HL-60/S4 (cell line): ENCODE data around the gene ANKMY1.
"Not testable (repeated sequence)": the region's sequence is repeated elsewhere in the genome, so short reads cannot be mapped to it uniquely, and the experiment has no call there.

Source experiments
- in situ Hi-C: fragments of 300-500 bp; cut with MboI; formaldehyde crosslinking; loops from 2 replicates; pipeline ENCODE4 v1.14.3; 2022; ENCODE audit warnings: low sequenced_read_pairs

The ANKMY1 gene

GRCh38 chr2:240507060-240507777, 50.6 kb downstream of the ANKMY1 start:
- in situ Hi-C loops: no loop called here

DNA sequence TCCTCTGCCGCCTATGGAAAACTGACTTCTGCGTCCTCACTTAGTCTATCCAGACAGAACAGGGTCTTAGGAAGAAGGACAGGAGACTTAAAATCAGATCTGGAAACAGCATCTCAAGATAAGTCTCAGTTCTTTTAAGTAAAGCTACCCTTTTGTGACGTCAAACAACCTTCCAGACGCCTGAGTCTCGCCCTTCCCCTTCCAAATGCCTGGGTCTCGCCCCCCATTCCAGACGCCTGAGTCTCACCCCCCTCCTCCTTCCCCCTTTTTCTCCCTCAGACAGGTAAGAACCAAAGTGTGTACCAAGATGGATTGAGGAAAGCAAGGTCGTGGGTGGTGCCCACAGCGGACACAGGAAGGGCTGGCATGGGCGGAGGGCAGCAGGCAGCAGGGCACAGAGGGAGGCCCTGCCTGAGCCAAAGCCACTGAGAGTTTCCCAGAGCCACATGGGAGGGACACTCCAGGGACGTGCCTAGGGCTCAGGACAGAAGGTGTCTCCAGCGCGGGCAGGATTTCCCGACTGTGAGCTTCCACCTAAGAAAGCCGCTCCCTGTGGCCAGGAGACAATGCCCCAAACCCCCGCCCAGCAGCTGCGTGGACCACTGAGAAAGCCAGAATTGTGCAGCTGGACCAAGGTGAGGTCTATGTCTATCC, 51.3 kb downstream of the ANKMY1 start:
- in situ Hi-C loops: no loop called here

DNA sequence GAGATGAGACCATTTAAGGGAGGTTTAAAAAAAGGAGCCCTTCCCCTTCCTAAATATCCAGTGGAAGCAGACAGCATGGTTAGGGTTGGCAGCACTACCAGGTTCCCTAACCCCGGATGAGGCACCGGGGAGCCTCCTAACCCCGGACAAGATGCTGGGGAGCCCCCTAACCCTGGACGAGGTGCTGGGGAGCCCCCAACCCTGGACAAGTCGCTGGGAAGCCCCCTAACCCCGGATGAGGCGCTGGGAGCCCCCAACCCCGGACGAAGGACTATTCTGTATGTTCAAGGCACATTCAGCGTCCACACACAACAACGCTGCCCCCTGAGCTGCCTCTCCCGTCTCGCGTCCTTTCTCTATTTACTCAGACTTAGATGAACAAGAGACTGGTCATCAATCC, 51.9 kb downstream of the ANKMY1 start:
- in situ Hi-C loops: no loop called here

DNA sequence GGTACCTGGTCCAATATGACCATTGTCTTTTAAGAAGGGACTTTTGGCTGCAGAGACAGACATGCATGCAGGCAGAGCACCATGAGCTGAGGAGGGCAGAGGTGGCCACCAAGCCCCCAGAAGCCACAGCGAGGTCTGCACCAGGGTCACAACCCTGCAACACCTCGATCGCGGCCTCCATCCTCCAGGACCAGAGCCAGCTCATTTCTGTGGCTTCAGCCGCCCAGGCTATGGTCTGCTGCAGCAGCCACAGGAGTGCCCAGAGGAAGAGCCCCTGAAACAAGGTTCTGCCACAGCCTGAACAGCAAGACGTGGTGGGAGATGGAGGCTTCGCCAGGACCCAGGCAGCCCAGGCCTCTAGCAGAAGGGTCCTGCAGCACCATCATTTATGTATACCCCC, 53.9 kb downstream of the ANKMY1 start:
- in situ Hi-C loops: no loop called here

GRCh38 chr2:240503375-240503774, 54.4 kb downstream of the ANKMY1 start:
- in situ Hi-C loops: no loop called here

DNA sequence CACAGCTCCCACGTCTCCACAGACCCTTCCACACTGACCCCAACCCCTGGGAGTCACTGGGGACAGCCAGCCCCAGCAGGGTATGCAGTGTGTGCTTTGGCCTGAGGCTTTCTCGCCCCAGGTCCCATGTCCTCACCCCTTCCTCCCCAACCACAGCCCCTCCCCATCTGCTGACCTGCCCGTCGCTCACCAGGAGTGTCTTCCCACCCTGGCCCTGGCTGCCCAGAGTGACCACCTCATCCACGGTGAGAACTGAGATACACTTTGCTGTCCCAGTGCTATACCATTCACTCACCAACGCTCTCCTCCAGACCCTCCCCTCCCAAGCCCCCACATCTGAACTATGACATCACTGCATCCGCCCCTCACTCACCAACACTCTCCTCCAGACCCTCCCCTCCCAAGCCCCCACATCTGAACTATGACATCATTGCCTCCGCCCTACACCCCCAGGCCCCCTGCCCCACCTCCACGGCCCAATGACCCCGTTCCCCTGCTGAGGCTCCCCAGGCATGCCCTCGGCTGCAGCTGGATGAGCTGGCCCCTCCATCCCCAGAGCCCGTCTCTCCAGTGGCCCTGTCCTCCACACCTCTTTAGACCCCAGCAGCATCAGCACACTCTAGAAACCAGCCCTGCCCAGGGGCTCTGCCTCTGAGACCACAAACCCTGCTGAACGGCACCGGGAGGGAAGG, 55.2 kb downstream of the ANKMY1 start:
- in situ Hi-C loops: no loop called here

- in situ Hi-C loops: no loop called here
Observed at GRCh38 chr2:240502059-240502429, 55.7 kb downstream of the ANKMY1 start.

- in situ Hi-C loops: no loop called here
Observed at GRCh38 chr2:240501531-240501991, 56.2 kb downstream of the ANKMY1 start.

DNA sequence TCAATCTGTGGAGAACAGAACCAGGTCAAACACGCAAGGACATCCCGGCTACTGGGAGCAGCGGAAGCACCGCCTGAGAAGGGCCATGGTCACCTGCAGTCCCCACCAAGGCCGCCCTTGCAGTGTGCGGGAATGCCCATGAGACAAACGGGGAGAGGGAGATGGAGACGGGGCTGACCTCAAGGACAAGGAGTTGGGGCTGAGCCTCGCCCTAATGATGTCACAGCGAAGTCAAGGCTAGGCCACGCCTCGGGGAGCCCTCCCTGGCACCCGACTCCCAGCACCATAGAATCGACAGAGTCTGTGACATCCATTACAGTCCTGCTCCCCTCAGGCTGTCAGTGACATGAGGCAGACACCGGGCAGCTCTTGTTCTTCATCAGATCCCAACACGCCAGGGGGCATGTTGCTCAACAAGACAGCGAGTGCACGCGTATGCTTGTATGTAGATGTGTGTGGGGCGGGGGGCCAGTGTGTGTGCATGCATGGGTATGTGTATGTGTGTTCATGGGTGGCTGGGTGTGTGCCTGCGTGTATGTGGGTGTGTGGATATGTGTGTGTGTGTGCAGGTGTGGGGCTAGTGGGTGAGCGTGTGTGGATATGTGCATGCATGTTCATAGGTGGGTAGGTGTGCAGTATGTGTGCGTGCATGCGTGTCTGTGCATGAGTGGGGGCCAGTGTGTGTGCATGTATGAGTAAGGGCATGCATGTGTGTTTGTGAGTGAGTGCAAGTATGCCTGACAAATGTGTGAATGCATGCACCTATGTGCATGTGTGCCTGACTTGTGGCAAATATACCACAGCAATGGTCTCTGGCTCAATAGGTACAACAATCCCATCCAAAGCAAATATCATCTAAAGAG, 57.0 kb downstream of the ANKMY1 start:
- in situ Hi-C loops: no loop called here

GRCh38 chr2:240499309-240500301, 58.2 kb downstream of the ANKMY1 start:
- in situ Hi-C loops: no loop called here

- in situ Hi-C loops: no loop called here
Observed at GRCh38 chr2:240498958-240499260, 58.9 kb downstream of the ANKMY1 start.

GRCh38 chr2:240498171-240498957, 59.4 kb downstream of the ANKMY1 start:
- in situ Hi-C loops: no loop called here

- in situ Hi-C loops: not testable (repeated sequence)
Observed at GRCh38 chr2:240497082-240497481, 60.7 kb downstream of the ANKMY1 start.

DNA sequence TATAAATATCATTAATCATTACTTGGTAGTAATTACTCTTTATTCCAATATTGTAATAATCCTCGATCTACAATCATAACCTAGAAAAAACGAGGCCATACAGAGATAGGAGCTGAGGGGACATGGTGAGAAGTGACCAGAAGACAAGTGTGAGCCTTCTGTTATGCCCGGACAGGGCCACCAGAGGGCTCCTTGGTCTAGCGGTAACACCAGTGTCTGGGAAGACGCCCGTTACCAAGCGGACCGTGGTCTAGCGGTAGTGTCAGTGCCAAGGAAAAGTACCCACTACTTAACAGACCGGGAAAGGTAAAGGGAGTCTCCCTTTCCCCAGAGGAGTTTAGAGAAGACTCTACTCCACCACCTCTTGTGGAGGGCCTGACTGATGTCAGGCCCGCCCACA, 62.8 kb downstream of the ANKMY1 start:
- in situ Hi-C loops: not testable (repeated sequence)

GRCh38 chr2:240494194-240494793, 63.5 kb downstream of the ANKMY1 start:
- in situ Hi-C loops: no loop called here

DNA sequence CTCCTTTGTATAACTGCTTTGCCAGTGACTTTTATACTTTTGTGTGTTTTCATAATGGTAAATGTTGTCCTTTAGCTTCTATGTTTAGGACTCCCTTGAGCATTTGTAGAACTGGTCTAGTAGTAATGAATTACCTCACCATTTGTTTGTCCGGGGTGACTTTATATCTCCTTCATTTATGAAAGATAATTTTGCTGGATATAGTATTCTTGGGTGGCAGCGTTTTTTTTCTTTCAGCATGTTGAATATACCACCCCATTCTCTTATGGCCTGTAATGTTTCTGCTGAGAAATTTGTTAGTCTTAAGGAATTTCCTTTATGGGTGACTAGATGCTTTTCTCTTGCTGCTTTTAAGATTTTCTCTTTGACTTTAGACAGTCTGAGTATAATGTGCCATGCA, 66.3 kb downstream of the ANKMY1 start:
- in situ Hi-C loops: no loop called here

GRCh38 chr2:240482141-240482540, 75.6 kb downstream of the ANKMY1 start:
- in situ Hi-C loops: no loop called here

- in situ Hi-C loops: no loop called here
Observed at GRCh38 chr2:240481720-240482119, 76.1 kb downstream of the ANKMY1 start.
